ENCODE data around the gene KATNA1.

GRCh38 chr6:149683256-149683859 is 34.8 kb upstream of the KATNA1 start:
- TF ChIP-seq SIN3A (IDR thresholded peaks at IDR 0.05; ENCODE audit: borderline replicate concordance, insufficient read depth, low read length) (no peak), TAF1 (IDR thresholded peaks at IDR 0.05; ENCODE audit: borderline replicate concordance, insufficient read depth, low read length) (no peak), POLR2AphosphoS5 (IDR thresholded peaks at IDR 0.05; ENCODE audit: low read depth, low read length) (no peak), REST (IDR thresholded peaks at IDR 0.05; ENCODE audit: insufficient read depth in 1 of 2, low read depth in 2 of 2, low read length in 2 of 2) (no peak), FOXP2 (optimal IDR thresholded peaks at IDR 0.05; ENCODE audit: borderline replicate concordance, extremely low read depth, extremely low read length, insufficient read depth) (no peak)

Measured in PFSK-1 (cell line).